Germinal center (tissue), 1 donor: Measurements from ENCODE around the gene PCGF6.
"Not testable (repeated sequence)": the region's sequence is repeated elsewhere in the genome, so short reads cannot be mapped to it uniquely, and the experiment has no call there.

Source experiments
- DNase-seq: peaks from one replicate; pipeline ENCODE4 v3.0.0; 2012; ENCODE audit warnings: mixed read lengths, low spot score

Gene PCGF6, protein sequence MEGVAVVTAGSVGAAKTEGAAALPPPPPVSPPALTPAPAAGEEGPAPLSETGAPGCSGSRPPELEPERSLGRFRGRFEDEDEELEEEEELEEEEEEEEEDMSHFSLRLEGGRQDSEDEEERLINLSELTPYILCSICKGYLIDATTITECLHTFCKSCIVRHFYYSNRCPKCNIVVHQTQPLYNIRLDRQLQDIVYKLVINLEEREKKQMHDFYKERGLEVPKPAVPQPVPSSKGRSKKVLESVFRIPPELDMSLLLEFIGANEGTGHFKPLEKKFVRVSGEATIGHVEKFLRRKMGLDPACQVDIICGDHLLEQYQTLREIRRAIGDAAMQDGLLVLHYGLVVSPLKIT

DNA sequence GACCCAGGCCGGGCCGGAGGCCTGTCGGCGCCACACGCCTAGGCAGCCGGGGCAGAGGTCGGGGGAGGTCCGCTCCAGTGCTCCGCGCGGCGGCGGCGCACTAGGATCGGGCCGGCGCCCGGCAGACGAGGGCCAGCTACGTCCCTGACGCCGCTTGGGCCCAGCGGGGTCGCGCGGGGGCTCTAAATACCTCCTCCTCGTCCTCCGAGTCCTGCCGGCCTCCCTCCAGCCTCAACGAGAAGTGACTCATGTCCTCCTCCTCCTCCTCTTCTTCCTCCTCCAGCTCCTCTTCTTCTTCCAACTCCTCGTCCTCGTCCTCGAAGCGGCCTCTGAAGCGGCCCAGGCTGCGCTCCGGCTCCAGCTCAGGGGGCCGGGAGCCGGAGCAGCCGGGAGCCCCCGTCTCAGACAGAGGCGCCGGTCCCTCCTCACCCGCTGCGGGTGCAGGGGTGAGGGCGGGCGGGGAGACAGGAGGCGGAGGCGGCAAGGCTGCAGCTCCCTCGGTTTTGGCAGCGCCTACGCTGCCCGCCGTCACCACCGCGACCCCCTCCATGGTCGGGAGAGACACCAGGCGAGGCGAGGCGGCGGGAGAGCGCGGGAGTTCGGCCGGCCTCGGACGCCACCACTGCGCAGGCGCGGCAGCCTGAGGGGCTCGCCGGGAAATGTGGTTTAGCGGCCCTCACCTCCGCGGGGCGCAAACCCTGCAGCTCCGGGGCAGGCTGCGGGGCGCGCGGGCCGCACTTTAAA, at the start of gene PCGF6:
Gene PCGF6 (minus strand): TSS at position 624 of the 744 bp plus-strand sequence. CDS start 74 bp downstream, at position 550.
- peak; percentile 90 for DNase-seq

DNA sequence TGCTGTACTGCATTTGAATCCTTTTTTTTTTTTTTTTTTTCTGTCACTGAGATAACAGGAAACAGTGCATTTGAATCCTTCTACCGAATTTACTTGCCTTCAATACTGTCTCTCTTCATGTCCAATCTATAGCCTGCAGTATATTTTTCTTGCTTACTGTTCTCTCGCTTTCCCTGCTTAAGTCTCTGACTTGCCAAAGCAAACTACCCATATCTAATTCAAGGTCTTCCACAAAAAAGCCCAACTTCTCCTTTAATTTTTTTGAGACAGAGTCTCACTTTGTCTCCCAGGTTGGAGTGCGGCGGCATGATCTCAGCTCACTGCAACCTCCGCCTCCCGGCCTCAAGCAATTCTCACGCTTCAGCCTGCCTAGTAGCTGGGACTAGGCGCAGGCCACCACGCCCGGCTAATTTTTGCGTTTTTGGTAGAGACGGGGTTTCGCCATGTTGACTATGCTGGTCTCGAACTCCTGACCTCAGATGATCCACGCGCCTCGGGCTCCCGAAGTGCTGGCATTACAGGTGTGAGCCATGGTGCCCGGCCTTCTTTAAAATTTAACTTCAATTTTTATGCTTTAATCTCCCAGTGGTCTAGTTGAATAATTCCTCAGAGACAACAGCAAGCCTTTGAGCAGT, 46.4 kb upstream of the PCGF6 start:
- no peak for DNase-seq

DNA sequence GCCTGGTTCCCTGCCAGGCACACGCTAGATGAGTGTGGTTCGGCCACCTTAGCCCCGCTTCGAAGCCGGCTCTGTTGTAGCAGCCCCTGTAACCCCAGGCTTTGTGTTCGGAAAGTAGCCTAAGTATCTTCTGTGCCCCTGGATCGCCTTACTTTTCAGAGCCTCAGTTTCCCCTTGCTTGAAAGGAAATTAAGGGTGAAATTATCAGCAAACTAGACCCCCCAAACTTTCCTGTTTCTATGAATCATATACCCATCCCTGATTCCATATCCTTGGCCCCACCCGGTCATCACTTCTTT, 45.8 kb upstream of the PCGF6 start:
- DNase-seq, result no peak

DNA sequence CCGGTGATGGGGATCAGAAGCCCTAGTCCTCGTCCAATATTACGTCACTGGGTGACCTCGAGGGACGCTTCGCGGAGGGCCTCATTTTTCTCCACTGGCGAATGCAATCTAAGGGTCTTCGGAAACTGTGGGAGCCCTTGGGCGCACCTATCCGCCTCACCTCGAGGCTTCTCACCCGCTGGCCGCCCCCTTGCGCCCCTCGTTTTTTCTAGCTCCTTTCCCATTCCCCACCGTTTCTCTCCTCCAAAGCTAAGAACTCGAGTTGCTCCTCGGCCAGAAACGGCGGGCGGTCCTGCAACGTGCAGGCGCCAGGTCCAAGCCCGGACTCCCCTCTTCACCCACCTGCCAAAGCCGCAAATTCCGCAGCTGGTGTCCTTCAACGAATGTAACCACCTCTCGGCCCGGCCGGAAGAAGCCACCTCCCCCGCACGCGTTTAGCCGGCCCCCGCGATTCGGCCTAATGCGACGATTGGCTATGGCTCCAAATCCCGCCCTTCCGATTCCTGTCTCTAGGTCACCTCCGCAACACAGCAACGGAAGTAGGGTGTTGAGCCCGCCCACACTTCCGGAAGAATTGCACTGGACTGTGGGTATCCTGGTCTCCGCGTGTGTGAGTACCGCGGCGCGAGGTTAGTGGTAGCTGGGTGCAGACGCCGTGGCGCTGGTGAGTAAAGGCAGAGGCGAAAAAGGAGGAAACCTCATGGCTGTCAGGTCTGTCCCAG, 45.3 kb upstream of the PCGF6 start, which contains the start of the genes ATP5MK and PDCD11:
Gene ATP5MK (minus strand): TSS at position 409 of the 722 bp plus-strand sequence. CDS start 4,018 bp downstream, outside the sequence.
Gene PDCD11 (plus strand): TSS at position 560 of the 722 bp plus-strand sequence. CDS start 1,801 bp downstream, outside the sequence.
- peak; percentile 97 for DNase-seq

DNA sequence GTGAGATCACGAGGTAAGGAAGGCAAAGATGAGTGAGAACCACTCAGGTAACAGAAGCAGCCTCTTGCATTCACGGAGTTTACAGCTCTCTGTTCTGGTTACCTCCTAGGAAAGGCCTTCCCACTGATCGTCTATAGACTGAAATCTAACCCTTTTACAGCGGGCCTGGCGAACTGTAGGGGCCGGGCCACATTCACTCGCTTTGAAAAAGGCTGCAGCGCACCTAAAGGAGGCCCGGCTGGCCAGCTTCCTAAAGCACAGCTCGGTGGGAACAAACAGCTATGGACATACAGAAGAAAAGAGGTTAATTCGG, 44.8 kb upstream of the PCGF6 start:
- no peak for DNase-seq

DNA sequence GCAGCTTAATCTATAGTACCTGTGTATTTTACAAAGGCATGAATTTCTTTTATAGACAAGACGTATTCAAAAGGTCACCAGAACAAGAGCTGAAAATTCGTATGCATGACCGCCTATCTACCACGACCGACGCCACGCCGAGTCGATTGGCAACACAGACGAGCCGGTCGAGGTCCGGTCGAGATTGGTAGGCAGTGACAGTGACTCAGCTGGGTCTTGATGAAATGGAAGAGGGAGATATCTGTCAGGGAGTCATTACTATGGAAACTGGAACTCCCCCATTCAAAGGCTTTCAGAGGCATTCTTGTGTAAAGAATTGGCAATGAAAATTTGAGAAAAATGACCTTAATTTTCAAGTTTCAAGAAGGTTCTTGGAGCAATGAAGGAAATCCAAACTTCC, 43.2 kb upstream of the PCGF6 start:
- no peak for DNase-seq

DNA sequence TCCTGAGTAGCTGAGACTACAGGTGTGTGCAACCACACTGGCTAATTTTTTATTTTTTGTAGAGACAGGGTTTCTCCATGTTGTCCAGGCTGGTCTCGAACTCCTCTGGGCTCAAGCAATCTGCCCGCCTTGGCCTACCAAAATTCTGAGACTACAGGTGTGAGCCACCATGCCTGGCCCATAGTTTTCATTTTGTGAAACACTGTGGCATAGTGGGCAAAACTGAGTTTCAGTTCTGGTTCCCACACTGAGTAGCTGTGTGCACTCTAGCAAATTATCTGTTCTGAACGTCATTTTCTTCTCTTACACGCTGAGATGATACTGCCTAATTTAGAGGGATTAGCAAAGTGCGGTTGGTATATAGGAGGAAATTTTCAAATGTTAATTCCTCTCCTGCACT, 31.8 kb upstream of the PCGF6 start:
- DNase-seq, result no peak

DNA sequence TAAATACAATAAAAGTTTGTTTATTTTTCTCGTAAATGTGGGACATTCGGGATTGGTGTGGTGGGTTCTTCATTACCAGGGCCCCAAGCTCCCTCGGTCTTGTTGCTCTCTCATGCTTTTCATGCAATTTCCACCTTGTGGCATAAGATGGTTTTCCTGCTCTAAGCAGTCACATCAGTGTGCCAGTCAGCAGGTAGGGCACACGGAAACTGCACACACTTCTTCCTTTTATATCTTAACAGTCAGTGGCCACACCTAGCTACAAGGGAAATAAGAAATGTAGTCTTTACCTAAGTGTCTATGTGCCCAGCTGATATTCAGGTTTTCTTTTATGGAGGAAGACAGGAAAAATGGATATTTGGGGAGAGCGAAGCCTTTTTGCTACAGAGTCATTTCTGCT, 23.3 kb upstream of the PCGF6 start:
- no peak for DNase-seq

DNA sequence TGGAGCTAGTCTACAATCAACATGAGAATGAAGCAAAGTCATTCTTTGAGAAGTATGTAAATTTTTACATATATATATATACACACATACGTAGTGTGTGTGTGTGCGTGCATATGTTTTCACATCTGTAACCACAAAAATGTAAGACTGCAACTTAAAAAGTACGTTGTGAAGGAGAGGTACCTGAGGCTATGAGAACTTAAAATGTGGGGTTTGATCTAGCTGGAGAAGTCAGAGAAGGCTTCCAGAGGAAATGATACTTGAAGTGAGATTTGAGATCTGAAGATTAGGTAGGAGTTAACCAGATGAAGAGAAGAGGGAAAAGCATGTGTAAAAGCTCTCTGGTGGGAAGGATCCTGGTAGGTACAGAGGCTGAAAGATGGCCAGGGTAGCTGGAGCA, 22.6 kb upstream of the PCGF6 start:
- DNase-seq, result no peak

DNA sequence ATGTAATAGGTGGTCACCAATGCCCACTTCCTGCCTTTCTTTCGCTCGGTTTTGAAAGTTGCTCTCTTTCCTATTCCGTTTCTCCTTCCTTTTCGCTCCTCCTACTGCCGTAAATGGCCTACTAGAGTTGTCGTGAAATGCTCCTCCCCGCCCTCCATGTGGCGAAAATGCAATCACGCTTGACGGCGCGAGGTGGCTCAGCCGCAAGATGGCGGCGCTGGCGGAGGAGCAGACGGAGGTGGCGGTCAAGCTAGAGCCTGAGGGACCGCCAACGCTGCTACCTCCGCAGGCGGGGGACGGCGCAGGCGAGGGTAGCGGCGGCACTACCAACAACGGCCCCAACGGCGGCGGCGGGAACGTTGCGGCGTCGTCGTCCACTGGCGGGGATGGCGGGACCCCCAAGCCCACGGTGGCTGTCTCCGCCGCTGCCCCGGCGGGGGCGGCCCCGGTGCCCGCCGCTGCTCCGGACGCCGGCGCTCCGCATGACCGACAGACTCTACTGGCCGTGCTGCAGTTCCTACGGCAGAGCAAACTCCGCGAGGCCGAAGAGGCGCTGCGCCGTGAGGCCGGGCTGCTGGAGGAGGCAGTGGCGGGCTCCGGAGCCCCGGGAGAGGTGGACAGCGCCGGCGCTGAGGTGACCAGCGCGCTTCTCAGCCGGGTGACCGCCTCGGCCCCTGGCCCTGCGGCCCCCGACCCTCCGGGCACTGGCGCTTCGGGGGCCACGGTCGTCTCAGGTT, 17.0 kb upstream of the PCGF6 start, which contains the start of gene TAF5:
Gene TAF5 (plus strand): TSS at position 195 of the 737 bp plus-strand sequence. CDS start 14 bp downstream, at position 209.
- DNase-seq, result peak; percentile 92

DNA sequence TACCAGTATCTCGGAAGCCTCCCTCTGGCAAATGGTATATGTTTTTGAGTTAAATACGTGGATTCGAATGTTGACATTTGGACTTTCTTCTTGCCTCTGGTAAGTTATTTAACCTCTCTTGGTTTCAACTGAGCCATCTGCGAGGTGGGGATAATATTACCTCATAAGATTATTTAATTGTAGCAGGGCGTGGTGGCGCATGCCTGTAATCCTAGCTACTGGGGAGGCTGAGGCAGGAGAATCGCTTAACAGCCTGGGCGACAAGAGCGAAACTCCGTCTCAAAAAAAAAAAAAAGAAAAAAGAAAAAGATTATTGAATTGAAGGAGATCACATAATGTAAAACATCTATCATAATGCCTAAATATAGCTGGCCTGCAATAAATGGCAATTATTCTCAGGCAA, 16.4 kb upstream of the PCGF6 start:
- peak; percentile 6 for DNase-seq

DNA sequence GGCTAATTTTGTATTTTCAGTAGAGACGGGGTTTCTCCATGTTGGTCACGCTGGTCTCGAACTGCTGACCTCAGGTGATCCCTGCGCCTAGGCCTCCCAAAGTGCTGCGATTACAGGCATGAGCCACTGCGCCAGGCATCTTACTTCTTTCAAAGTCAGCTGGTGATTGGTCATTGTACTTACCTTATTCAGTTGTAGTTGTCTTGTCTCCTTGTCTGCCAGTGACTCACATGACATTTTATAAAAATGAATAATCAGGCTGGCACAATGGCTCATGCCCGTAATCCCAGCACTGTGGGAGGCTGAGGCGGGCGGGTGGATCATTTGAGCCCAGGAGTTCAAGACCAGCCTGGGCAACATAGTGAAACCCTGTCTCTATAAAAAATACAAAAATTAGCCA, 9.9 kb upstream of the PCGF6 start:
- not testable (repeated sequence) for DNase-seq

DNA sequence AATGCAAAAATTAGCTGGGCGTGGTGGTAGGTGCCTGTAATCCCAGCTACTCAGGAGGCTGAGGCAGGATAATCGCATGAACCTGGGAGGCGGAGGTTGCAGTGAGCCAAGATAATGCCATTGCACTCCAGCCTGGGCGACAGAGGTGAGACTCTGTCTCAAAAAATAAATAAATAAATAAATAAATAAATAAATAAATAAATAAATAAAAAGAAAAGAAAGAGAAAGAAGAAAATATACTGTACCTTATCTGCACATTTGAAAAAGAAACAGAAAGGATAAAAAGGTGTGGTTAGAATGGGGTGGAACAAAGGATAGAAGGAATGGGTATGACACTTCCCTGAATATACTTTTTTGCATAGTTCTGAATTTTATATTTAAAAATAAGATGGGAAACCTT, 8.6 kb upstream of the PCGF6 start:
- not testable (repeated sequence) for DNase-seq

DNA sequence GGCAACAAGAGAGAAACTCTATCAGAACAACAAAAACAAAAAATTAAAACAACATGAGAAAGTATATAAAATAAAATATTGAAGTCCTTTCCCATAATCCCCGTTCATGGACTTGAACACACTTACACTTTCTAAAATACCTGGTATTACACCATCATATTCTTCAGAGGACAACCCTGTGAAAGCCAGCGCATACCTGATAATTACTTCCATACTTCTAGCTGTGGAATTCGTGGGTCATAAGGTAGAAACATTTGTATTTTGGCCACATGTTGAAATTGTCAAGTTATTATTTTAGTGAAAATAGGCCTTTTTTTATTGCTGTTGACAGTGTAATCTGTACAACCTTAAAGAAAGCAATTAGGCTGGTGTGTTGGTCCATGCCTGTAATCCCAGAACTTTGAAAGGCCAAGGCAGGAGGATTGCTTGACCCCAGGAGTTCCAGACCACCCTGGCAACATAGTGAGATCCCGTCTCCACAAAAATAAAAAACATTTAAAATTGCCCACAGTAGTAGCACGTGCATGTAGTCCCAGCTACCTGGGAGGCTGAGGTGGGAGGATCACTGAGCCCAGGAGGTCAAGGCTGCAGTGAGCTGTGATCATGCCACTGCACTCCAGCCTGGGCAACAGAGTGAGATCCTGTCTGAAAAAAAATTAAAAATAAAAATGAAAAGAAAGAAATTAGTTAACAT, 5.1 kb upstream of the PCGF6 start:
- no peak for DNase-seq

DNA sequence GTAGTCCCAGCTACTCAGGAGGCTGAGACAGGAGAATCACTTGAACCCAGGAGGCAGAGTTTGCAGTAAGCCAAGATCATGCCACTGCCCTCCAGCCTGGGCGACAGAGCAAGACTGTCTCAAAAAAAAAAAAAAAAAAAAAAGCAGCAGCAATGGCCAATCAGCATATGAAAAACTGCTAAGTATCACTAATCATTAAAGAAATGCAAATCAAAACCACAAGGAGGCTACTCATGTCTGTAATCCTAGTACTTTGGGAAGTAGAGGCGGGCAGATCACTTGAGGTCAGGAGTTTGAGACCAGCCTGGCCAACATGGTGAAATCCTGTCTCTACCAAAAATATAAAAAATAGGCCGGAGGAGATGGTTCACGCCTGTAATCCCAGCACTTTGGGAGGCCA, 3.6 kb upstream of the PCGF6 start:
- DNase-seq, result not testable (repeated sequence)

DNA sequence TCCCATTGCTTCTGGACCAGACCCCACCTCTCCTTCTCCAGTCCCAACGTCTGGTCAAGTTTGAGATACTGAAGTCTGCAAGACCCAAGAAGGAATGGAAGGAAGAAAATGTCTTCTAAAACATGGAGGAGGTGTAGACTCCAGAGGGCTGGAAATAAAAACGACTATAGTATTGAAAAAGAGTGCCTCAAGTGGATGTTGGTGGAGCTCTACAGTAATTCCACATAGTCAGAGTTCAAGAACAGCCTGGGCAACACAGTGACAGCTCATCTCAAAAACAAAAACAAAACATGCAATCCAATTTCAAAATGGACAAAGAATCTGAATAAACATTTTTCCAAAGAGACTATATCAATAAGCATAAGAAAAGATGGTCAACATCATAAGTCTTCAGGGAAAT, 2.3 kb upstream of the PCGF6 start:
- no peak for DNase-seq

DNA sequence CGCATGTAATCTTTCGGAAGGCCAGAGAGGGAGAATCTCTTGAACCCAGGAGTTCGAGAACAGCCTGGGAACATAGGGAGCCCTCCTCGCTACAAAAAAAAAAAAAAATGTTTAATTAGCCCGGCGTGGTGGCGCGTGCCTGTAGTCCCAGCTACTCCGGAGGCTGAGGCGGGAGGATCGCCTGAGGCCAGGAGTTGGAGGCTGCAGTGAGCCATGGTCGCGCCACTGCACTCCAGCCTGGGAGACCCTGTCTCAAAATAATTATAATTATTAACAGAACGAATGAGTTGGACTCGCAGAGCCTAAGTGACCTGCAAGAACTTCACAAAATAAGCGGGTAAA, 794 bp downstream of the PCGF6 start:
- DNase-seq, result no peak

DNA sequence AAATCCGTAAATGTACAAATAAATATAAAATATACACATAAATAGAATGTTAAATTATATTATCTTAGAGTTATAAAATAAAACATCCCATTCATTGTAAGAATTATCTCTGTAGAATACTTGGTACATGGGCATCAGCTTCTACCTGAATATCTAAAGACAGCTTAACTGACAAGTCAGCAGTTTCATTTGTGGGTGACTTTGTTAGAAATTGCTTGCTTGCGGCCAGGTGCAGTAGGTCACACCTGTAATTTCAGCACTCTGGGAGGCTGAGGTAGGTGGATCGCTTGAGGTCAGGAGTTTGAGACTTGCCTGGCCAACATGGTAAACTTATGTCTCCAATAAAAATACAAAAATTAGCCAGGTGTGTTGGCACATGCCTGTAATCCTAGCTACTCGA, 14.6 kb downstream of the PCGF6 start:
- no peak for DNase-seq

DNA sequence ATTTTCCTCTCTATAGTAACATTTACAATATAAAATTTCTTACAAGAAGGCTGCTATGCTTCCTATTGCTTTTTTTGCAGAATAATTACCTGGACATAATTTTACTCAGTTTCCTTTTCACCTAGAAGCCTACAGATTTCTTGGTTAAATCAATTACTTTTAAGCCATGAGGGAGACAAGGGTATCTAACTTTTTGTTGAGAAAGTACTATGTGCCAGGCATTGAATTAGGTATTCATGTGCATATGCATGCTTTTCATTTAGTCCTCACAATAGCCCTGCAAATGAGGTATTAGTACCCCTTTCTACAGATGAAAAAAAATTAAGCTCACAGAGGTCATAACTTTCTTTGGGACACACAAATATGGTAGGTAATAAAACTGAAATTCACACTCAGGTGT, 16.4 kb downstream of the PCGF6 start:
- DNase-seq, result no peak

DNA sequence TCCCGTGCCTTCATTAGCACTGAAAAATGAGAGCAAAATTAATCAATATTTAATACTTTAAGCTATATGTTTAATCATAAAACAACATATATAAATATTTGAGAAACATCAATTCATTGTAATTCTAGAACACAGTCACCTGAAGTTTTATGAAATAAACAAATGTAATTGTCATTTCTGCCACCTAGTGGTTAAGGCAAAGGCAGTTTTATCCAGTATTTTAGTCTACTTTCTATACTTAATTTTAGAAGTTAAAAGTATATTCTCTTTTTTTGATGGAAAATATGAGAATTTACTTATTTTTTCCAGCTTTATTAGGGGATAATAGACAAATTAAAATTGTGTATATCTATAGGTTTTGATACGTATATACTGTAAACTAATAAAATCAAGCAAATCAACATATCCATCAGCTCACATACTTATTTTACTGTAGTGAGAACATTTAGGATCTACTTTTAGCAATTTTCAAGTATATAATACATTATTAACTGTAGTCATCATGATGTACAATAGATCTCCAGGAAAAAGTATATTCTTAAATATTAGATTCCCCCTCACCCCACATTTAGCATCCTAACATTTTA, 16.9 kb downstream of the PCGF6 start:
- DNase-seq, result peak; percentile 33

DNA sequence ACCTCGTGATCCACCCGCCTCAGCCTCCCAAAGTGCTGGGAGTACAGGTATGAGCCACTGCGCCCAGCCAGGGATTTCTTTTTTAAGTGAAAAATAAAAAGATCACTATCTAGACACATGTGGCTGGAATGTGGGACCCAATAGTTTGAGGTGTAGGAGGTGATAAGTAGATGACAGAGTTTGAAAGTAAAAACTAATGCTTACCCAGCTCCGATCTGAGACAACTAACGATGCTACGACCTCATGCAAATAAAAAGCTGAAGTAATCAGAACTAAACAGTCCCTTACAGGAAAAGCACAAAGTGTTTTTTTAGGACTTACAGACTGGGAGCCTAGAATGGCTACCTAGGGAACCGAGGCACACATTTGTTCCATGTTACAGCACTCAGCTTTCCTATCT, 23.0 kb downstream of the PCGF6 start:
- no peak for DNase-seq
